ENCODE results near the gene TSC1.
A peak's percentile ranks its signal among the peaks of the same experiment; 100 is the strongest.
"Not testable (repeated sequence)": the region's sequence is repeated elsewhere in the genome, so short reads cannot be mapped to it uniquely, and the experiment has no call there.

Gene TSC1

GRCh38 chr9:132944294-132945185 is at the start of gene TSC1:
Gene TSC1, minus strand, starts transcription at chr9:132944616. Its CDS starts 15,744 bp downstream, at chr9:132928872.
- peak; percentile 52 for DNase-seq (ENCODE audit: low read depth, low spot score)

- DNase-seq (ENCODE audit: low read depth, low spot score): no peak
Observed at GRCh38 chr9:132993511-132993939, 49.1 kb upstream of the TSC1 start.

GRCh38 chr9:132991351-132992300 is 47.2 kb upstream of the TSC1 start:
- DNase-seq (ENCODE audit: low read depth, low spot score): no peak

- DNase-seq (ENCODE audit: low read depth, low spot score): no peak
Observed at GRCh38 chr9:132990781-132991180, 46.4 kb upstream of the TSC1 start.

- DNase-seq (ENCODE audit: low read depth, low spot score): not testable (repeated sequence)
Observed at GRCh38 chr9:132989998-132990557, 45.7 kb upstream of the TSC1 start.

- no peak for DNase-seq (ENCODE audit: low read depth, low spot score)
Observed at GRCh38 chr9:132989414-132989996, 45.1 kb upstream of the TSC1 start.

- no peak for DNase-seq (ENCODE audit: low read depth, low spot score)
Observed at GRCh38 chr9:132989014-132989310, 44.5 kb upstream of the TSC1 start.

- no peak for DNase-seq (ENCODE audit: low read depth, low spot score)
Observed at GRCh38 chr9:132988244-132989013, 44.0 kb upstream of the TSC1 start.

GRCh38 chr9:132986640-132987620 is 42.5 kb upstream of the TSC1 start:
- DNase-seq (ENCODE audit: low read depth, low spot score): no peak

GRCh38 chr9:132986114-132986513 is 41.7 kb upstream of the TSC1 start:
- no peak for DNase-seq (ENCODE audit: low read depth, low spot score)

GRCh38 chr9:132985489-132985888 is 41.1 kb upstream of the TSC1 start:
- DNase-seq (ENCODE audit: low read depth, low spot score): no peak

- DNase-seq (ENCODE audit: low read depth, low spot score): no peak
Observed at GRCh38 chr9:132985071-132985350, 40.6 kb upstream of the TSC1 start.

GRCh38 chr9:132984202-132985070 is 40.0 kb upstream of the TSC1 start:
- DNase-seq (ENCODE audit: low read depth, low spot score): no peak

- no peak for DNase-seq (ENCODE audit: low read depth, low spot score)
Observed at GRCh38 chr9:132983491-132984201, 39.2 kb upstream of the TSC1 start.

- DNase-seq (ENCODE audit: low read depth, low spot score): no peak
Observed at GRCh38 chr9:132982458-132982857, 38.0 kb upstream of the TSC1 start.

GRCh38 chr9:132980157-132980556 is 35.7 kb upstream of the TSC1 start:
- DNase-seq (ENCODE audit: low read depth, low spot score): no peak

- no peak for DNase-seq (ENCODE audit: low read depth, low spot score)
Observed at GRCh38 chr9:132978451-132979131, 34.2 kb upstream of the TSC1 start, which contains the start of gene GFI1B. Gene GFI1B, plus strand, starts transcription at chr9:132978694. Its CDS starts 7,985 bp downstream, at chr9:132986679.

- DNase-seq (ENCODE audit: low read depth, low spot score): no peak
Observed at GRCh38 chr9:132978112-132978450, 33.7 kb upstream of the TSC1 start.
